Muscle of arm (tissue), 12 donors: ENCODE measurements around the gene NRXN3. TPM values are rescaled to one million over a fixed set of nuclear protein-coding genes. Genes with fewer than 3 reads are reported as not detected.
"Not testable (repeated sequence)": the region's sequence is repeated elsewhere in the genome, so short reads cannot be mapped to it uniquely, and the experiment has no call there.

Experiments
- DNase-seq: peaks from one replicate; pipeline ENCODE4 v3.0.0-alpha.2; 2013
- polyA plus RNA-seq, 12 donors: library from polyadenylated mRNA; unstranded; fragments of 120-200 nt; gene quantifications; one replicate each; pipeline ENCODE4 v1.2.1, GENCODE V29; 2013; ENCODE audit not compliant: insufficient read length in 12 of 12

The NRXN3 gene
- polyA plus RNA-seq, 12 donors, result 0.43 to 8.4 (median 1.2) TPM; not detected in 2

DNA sequence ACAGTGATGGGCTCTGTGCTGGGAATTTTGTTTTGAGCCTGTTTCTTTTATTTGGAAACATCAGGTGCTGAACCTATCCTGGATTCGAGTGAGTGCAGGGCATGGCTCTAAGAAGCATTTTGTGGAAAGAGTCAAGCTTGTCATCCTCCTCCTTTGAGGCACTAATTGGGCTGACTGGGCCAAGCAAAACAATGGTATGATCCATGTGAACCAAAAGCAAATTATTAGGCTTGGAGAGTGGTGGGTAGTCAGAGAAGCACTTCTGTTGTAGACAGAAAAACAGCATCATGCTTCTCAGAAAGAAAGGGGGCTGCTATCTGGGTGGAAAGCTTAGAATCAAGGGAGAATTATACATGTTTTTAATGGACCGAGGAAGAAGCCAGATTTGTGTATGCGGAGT lies 1559.6 kb downstream of the NRXN3 start:
- no peak for DNase-seq

DNA sequence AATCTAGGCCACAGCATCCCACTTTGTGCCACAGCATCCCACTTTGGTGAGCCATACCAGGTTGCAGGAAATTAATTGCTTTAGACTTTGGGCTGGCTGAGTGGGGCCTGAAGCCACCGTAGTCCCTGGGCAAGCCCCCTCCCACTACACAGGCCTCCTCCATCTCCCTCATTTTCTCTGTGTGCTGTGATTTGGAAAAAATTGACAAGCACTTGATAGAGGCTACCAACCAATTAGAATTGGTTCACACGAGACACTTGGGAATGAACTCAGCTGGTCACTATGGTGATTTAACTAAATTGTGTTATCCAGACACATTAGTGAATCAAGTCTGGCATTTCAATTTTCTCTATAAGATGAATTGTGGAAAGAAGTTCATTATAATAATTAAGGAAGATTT lies 1560.0 kb downstream of the NRXN3 start:
- DNase-seq, result no peak

DNA sequence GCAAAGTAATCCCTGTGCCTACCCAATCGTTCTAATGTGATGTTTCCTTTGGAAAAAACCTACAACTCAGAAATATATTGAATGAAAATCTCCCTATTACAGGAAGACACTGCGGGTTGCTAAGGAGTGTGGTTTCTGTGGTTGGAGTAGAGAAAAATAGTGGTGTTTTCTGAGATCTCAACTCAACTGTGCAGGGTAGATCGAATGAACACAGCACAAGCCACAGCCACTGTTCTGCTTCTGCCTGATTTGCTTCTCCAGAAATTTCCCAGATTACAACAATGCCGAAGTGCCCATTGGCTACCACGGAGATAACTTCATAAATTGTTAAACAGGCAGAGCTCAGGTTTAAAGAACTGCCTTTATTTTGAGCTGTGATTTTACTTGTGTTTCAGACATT lies 1560.8 kb downstream of the NRXN3 start:
- DNase-seq, result no peak

DNA sequence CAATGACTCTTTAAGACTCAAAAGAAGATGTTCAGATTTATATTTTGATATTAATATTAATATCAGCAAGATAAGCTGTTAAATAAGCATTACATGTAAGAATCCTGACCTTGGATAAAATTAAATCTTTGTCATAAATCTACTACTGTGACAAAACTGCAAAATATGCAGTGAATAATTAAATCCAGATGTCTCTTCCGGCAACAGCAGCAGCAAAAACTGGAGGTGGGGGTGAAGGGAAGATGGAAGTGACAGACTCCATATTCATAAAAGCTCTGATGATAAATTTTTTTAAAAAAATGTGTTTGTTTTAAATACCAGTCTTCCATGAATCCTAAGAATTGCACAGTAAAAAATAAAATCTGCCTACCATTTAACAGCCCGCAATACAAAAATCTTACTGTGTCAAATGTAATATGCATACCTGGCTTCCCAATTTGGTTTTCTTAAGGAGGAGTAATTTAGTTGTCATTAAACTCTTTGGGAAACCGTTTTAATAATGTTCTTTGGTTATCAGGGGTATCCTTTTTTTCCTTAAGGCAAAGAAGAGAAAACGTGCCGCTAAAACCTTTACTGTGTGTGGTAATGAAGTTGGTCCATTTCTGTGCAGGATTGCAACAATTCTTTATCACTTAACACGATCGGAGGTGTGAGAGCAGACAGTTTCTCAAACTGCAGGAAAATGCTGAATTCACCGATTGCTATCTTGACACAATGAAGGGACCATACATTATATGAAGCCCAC lies 1562.9 kb downstream of the NRXN3 start:
- DNase-seq, result no peak

DNA sequence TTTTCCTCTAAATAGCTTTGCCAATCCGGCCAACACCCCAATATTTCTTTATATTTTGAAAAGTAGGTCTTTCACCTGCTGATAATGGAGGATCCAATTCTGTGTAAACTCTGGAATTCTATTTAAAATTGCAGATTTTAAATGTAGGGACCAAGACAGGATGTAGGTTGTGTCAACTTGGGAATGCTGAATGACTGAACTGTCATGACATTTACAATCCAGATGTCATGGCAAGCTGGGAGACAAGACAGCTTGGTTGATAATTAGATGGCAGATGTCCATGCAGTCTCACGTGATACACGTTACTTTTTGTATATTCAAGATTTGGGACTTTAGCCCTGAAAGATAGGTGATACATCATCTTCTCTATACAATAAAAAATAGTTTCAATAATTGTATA lies 1564.0 kb downstream of the NRXN3 start:
- DNase-seq, result no peak

DNA sequence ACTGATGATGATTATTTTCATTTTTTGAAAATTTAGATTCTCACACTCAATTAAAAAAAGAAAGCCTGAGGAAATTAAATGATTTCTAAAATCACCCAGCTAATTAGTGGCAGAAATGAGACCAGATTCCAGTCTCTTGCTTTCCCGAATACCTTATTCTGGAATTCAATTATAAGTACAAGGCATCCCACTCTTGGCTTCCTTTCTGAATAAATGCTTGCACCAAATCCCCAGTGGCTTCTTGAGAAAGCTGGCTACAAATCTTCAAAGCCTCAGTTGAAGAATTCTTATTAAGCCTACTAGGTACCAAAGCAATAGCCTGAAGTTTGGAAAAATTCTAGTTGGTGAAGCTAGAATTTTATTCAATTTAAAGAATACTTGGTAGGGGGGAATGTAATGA lies 1564.5 kb downstream of the NRXN3 start:
- DNase-seq, result no peak

DNA sequence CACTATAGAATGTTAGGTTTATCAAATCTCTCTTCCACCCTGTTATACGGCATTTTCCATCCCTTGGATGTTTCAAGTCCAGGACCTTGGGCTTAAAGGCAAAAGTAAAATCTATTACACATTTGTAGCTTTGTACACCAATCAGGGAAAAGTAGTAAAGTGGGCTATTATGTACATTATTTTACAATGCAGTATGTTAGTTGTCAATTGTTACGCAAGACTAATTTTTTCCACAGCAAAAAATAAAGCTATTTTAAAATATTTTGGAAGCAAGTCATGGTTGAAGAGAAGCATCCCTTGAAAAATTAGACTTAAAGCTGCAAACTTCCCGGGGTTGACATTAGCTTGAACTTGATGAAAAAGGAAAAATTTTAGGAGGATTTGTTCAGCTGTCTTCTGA lies 1564.9 kb downstream of the NRXN3 start:
- no peak for DNase-seq

DNA sequence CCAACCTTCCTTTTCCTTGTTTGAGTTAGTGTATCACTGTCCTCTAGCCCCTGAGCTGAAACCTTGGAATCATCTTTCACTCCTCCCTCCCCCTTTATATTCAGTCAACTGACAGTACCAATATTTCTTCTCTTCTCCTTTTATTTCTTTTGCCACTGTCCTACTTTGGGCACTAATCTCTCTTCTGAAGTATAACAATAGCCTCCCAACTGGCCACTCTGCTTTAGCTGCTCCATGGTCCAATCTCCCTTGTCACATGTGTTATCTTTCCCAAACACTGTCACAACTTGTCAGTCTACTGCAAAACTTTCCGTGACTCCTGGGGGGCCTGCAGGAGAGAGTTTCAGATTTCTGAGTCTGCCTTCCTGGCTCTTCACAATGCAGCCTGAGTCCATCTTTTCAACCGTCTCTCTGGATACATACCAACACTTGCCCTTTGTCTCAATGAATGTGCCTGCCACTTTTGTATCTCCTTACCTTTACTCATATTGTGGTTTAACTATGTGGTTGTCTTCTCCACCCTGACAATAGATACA lies 1570.0 kb downstream of the NRXN3 start:
- DNase-seq, result no peak

DNA sequence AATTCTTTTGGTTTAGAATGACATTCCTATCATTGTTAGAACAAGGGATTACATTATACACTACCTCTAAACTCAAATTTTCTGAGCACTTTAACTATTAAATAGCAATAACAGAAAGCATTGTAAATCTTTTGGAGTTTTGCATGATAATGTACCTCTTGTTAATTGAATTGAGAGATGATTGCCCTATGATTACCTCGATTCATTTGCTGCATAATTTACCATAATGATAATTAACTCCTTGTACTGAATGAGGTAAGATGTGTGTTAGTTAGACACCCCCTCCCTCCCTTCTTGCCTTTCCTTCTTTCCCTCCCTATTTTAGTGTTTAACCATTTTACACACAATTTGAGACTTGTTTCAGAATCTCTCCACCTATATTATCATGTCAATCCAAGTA lies 1572.0 kb downstream of the NRXN3 start:
- no peak for DNase-seq

DNA sequence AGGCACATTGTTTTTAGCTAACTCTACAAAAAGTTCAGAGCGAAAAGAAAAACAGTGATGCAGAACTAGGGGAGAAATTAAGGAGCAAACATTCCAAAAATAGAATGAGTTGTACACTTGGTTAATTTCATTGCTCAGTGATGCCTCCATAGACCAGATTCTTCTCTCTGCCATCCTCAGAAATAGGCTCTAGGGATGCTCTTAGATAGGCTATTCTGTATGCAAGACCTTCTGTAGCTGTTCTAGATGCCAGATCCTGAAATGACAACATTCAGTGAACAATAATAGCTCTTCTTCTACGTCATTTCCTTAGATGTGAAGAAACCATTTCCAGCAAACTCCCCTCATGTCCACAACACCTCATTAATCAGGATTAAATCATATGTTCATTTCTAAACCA lies 1574.9 kb downstream of the NRXN3 start:
- no peak for DNase-seq

DNA sequence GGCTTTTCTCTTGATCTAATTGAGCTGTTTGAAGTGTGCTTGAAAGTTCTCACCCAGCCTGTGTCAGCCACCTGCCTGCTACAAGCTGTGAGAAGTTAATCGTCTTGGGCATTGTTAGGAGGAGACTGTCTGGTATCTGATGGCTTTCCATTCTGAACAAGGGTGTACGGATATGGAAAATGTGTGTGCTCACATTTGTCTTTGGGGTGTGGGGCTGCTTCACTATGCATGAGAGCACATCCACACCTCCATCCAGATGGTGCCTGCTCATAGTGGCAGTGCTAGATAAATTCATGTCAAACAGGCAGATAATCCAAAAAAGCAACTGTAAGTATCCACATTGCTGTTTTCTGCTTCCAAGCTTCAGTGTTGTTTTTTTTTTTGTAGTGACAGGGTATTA lies 1578.9 kb downstream of the NRXN3 start:
- DNase-seq, result no peak

DNA sequence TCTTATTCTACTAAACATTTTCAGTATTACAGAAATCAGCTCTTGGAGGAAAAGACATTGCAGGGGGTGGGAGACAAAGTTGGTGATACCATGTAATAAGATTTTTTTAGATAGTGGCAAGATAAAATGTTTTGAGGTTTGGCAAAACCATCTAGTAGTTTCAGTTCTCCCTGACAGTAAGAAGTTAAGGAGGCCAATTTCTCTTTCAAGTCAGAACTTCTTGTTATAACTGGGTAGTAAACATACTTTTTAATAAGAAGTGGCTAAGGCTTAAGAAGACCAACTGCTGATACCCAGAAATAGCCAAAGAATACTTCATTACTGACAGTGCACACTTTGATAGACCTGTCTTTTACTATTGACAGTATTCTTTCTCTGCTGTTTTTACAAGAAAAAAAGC lies 1588.8 kb downstream of the NRXN3 start:
- no peak for DNase-seq

DNA sequence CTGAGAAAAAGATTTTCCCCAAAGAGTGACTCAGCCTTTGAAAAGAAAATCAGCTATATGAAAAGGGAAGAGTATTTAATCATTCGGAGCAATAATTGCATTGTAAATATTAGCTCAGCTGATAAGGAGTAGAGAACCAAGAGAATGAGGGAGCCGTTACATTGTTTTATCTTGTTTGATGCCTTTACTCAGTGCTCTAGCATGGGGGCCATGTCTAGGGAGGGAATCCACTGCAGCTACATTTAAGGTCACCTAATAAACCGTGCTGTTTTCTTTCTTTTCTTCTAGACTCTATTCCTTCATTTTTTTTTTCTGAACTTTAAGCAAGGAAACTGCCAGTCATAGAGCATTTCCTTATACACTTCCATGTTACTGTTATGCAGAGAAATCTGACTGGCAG lies 1594.2 kb downstream of the NRXN3 start:
- DNase-seq, result no peak

DNA sequence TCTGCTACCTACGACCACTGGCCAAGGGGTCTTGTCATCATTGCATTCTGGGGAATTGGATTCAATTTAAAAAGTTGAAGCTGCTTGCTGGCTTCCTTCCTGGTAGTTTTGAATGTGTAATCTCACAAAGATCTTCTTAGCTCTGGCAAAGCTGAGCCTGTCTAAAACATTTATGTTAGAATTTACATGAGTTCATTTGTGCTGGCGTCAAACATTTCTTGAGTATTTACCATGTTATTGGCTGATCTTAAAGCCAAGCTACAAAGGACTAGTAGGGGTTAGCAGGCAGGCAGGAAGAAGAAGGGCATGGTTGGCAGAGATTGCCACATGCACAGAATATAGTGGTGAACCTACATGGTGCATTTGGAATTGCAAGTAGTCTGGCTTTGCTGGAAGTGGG lies 1596.3 kb downstream of the NRXN3 start:
- no peak for DNase-seq

DNA sequence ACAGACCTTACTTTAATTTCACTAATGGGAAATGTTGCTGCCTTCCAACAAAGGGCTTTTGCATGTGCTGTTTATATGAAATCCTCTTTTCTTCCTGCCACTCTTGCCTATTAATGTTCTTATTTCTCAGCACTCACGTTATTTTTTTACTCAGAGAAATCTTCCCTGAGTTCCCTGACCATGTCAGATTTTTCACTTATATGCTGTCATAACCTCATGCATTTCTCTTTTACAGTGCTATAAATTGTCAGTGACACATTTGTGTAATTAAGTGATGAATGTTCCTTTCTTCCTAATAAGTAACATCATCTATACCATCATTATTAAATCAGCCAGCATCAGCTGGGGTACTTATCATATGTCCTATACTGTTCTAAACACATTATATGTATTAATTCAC lies 1597.1 kb downstream of the NRXN3 start:
- no peak for DNase-seq

DNA sequence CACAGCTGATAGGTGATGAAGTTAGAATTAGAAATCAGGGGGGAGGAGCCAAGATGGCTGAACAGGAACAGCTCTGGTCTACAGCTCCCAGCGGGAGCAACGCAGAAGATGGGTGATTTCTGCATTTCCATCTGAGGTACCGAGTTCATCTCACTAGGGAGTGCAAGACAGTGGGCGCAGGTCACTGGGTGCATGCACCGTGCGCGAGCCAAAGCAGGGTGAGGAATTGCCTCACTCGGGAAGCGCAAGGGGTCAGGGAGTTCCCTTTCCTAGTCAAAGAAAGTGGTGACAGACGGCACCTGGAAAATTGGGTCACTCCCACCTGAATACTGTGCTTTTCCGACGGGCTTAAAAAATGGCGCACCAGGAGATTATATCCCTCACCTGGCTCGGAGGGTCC lies 1597.5 kb downstream of the NRXN3 start:
- DNase-seq, result not testable (repeated sequence)

DNA sequence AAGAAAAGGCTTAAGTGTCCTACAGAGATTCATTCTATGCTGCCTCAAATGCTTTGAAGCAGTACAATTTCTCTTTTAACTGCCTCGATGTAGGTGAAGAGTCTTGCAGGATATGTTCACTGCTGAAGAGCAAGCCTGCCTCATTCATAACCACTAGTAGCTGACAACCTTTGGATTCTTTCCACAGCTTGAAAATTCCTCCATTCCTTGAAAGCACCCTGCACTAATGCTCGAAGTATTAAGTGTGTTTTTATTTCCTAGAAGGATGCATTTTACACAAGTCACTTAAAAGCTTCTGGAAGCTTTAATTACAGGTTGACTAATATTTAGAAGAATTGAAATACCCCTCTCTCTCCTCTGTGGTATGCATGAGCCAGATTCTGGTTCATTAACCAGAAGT lies 1611.7 kb downstream of the NRXN3 start:
- no peak for DNase-seq

DNA sequence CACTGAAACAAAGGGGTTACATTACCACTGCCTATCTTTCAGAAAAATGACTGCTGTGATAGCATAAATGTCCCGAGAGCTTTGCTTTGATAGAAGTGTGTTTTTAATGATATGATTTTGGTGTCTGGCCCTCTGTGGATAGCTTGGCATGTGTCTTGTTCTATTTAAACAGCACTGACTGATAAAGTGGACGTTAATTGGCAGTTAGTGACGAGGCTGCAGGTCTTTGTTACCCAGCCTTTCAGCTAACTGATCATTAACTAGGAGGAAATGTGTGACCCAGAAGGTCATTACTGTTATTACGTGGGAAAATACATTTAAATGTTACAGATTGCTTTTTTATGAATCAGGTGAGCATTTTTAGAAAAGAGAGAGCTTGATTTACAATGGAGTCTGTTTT lies 1612.9 kb downstream of the NRXN3 start:
- no peak for DNase-seq

DNA sequence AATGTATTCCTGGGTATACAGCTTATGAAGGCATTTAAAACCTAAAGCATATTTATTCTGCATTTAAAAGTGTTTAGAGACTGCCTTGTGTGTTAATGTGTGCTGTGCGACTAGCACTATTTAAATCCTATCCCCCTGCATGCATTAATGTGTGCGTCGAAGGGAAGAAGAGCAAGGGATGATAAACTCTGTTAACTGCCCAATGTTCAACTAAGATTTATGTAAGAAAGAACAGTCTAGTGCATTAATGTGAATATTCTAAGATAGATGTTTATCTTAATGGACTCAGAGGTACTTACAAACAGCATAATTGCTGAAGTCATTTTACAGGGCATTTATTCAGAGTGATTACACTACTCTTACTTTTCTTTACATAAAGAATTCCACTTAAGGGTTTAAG lies 1616.3 kb downstream of the NRXN3 start:
- no peak for DNase-seq

DNA sequence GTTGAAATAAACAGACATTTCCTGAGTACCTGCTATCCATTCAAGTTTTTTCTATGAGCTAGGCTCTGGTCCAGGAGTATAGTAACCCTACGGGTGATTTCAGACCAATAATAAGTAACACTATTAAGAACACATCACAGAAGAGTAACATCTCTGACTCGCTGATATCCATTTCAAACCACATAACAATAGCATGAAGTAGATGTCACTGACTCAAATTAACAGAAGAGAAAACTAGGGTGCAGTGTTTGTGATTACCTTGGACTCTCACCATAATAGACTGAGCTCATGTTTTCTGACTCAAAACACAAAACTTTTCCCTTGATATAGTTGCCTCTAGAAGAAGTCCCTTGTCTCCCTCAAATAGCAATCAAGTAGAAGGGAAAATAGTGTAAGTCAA lies 1618.2 kb downstream of the NRXN3 start:
- no peak for DNase-seq

DNA sequence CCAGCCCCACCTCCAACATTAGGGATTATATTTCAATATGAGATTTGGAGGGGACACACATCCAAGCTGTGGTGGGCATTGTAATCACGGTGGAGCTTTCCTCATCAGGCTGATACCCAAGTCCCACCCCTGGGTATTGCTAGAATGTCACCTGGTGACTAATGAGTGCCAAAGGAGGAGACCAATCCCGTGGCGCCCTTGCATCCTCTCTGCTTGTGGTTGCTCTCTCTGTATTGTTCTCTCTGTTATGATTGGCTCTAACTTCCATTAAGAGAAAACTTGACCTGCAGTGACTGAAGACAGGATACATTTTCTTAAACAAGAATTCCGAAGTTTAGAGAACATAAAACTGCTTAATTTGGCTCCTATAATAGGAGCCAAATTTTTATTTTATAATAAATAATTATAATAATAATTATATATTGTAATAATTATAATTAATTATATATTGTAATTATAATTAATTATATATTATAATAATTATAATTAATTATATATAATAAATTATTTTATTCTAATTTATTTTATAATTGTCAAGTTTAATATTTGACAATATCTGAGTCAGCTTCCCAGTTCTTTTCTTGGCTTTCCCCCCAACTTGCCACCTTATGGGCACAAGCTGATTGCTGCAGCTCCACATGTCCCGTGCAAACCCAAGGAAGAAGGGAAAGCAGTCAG lies 1621.0 kb downstream of the NRXN3 start:
- no peak for DNase-seq

DNA sequence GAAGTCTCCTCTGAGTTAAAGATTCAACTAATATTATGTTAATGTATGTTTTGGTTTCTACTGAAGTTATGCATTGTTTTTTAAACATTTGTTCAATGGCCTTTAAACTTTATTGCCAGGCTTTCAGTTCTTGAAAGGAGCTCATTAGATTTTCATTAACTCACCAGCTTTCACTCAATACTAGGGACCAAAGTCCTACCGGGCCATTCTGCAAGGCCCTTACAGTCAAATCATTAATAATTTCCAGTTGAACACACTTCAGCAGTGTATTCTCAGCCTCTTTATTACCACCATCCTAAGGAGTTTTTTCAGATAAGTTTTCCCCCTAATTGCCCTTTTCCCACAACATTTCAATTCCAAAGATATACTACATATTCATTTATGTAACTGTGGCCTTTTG lies 1631.9 kb downstream of the NRXN3 start:
- no peak for DNase-seq

DNA sequence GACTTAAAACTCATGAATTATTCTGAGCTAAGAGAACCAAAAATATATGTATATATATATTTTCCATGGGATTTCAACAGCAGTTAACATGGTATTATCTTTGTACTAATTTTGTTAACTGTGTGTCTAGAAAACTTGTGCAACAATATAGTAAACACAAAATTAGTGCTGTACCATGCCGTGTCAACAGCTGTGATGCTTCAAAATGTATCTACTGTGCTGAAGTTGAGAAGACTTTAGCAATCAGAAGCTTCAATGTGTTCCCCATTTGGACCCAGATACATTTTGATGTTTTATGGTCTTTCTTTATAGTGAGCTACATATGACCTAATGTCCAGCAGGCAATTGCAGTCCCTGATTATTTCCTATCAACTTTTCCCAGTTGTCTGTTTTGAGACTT lies 1635.5 kb downstream of the NRXN3 start:
- no peak for DNase-seq
